HCT116 (cell line): ENCODE measurements around the gene NFIC. TPM values are rescaled to one million over a fixed set of nuclear protein-coding genes. Genes with fewer than 3 reads are reported as not detected.

ENCODE experiments used
- ATAC-seq: fragments of 200-7000 bp; cut with Tn5 transposase; 2 replicates; pipeline ENCODE4 v1.9.1; 2020; ENCODE audit warnings: mild to moderate bottlenecking, moderate library complexity
- BruUV-seq: library from RNA; stranded (reverse); fragments of 400-500 nt; replicated peaks from 2 replicates; lab custom pipeline; 2021; lab: Mats Ljungman, UMichigan
- CTCF ChIA-PET: fragments of 300-600 bp; sonication (Branson Sonifier 250); formaldehyde crosslinking; loops from one replicate; lab custom pipeline; 2021; ENCODE audit warnings: antibody characterized with exemption; lab: Charles Lee
- POLR2A ChIA-PET: fragments of 300-600, 350-600 bp; sonication (Branson Sonifier 250); formaldehyde crosslinking; loops from one replicate; lab custom pipeline; 2021; ENCODE audit warnings: antibody characterized with exemption; lab: Charles Lee
- RAD21 ChIA-PET, 2 experiments: fragments of 300-600 bp; sonication (Branson Sonifier 250); formaldehyde crosslinking; loops; one replicate each; lab custom pipeline; 2023; ENCODE audit warnings: low total read pairs in 2 of 2; ENCODE audit not compliant: uncharacterized antibody in 2 of 2, unreplicated experiment in 2 of 2, low non-redundant PET in 1 of 2; lab: Charles Lee
- DNase-seq: peaks from one replicate; pipeline ENCODE4 v3.0.0-alpha.2; 2010; ENCODE audit warnings: low read depth, low spot score
- H2AFZ ChIP-seq: fragments of 200-600 bp; shearing (Covaris generic), sonication (generic); 2 replicates; pipeline ENCODE4 v1.6.1; 2017; ENCODE audit warnings: low read depth, mixed run types, mixed read lengths, antibody characterized with exemption, low read length; ENCODE audit not compliant: poor library complexity, severe bottlenecking
- H3K27ac ChIP-seq: 2 replicates; pipeline ENCODE4 v1.5.1; 2012; ENCODE audit warnings: low read depth, low read length
- H3K27me3 ChIP-seq: fragments of 200-600 bp; sonication (generic); 2 replicates; pipeline ENCODE4 v1.6.1; 2016; ENCODE audit warnings: mixed run types, low read length, mixed read lengths; ENCODE audit not compliant: insufficient read depth
- H3K36me3 ChIP-seq, 2 experiments: fragments of 200-500 bp in 1 of 2; fragments of 200-600 bp in 1 of 2; sonication (Bioruptor generic) in 1 of 2; sonication (generic) in 1 of 2; 2 replicates each; pipeline versions ENCODE4 v1.5.1 to v1.6.1; 2014 to 2016; ENCODE audit warnings: low read length in 2 of 2, inconsistent platforms in 1 of 2, mixed read lengths in 1 of 2, mixed run types in 1 of 2; ENCODE audit not compliant: insufficient read depth in 2 of 2, control insufficient read depth in 1 of 2
- H3K4me1 ChIP-seq, 2 experiments: fragments of 200-600 bp in 1 of 2; sonication (generic) in 1 of 2; 2 replicates each; pipeline versions ENCODE4 v1.5.1 to v1.6.1; 2012 to 2017; ENCODE audit warnings: low read length in 2 of 2, inconsistent platforms in 1 of 2, mild to moderate bottlenecking in 1 of 2, mixed read lengths in 1 of 2, mixed run types in 1 of 2, moderate library complexity in 1 of 2; ENCODE audit not compliant: insufficient read depth in 2 of 2, control insufficient read depth in 1 of 2
- H3K4me2 ChIP-seq: fragments of 200-600 bp; sonication (generic); 2 replicates; pipeline ENCODE4 v1.6.1; 2017; ENCODE audit warnings: mixed run types, low read length, mixed read lengths
- H3K4me3 ChIP-seq, 2 experiments: fragments of 200-600 bp in 1 of 2; sonication (generic) in 1 of 2; replicated peaks in 1 of 2; 2 replicates each; pipeline ENCODE4 v1.5.1; 2011 to 2016; ENCODE audit warnings: low read length in 2 of 2, control low read depth in 1 of 2, low read depth in 1 of 2, mild to moderate bottlenecking in 1 of 2, mixed read lengths in 1 of 2, mixed run types in 1 of 2
- H3K79me2 ChIP-seq: fragments of 200-600 bp; sonication (generic); 2 replicates; pipeline ENCODE4 v1.6.1; 2017; ENCODE audit warnings: mild to moderate bottlenecking, mixed run types, low read length, moderate library complexity, mixed read lengths; ENCODE audit not compliant: insufficient read depth
- H3K9ac ChIP-seq: fragments of 200-600 bp; sonication (generic); 2 replicates; pipeline ENCODE4 v1.6.1; 2016; ENCODE audit warnings: low read length, mixed read lengths
- H3K9me2 ChIP-seq: fragments of 200-600 bp; sonication (generic), shearing (Covaris generic); 2 replicates; pipeline ENCODE4 v1.6.1; 2017; ENCODE audit warnings: mixed run types, mild to moderate bottlenecking, moderate library complexity; ENCODE audit not compliant: insufficient read depth
- H3K9me3 ChIP-seq, 2 experiments: fragments of 200-500 bp in 1 of 2; fragments of 200-600 bp in 1 of 2; sonication (Bioruptor generic) in 1 of 2; sonication (generic) in 1 of 2; 2 replicates each; pipeline ENCODE4 v1.6.1; 2014 to 2017; ENCODE audit warnings: low read length in 2 of 2, mixed read lengths in 2 of 2, inconsistent platforms in 1 of 2, low read depth in 1 of 2, mild to moderate bottlenecking in 1 of 2, mixed run types in 1 of 2, moderate library complexity in 1 of 2; ENCODE audit not compliant: control insufficient read depth in 1 of 2, insufficient read depth in 1 of 2
- H4K20me1 ChIP-seq: fragments of 200-600 bp; sonication (generic), shearing (Covaris generic); 2 replicates; pipeline ENCODE4 v1.6.1; 2017; ENCODE audit warnings: mixed run types, mild to moderate bottlenecking, moderate library complexity; ENCODE audit not compliant: insufficient read depth
- ATF3 ChIP-seq: IDR thresholded peaks from 2 replicates; pipeline ENCODE4 v1.6.1; 2012
- CBX3 ChIP-seq: IDR thresholded peaks from 2 replicates; pipeline ENCODE4 v1.6.1; 2012; ENCODE audit warnings: low read depth
- ELF1 ChIP-seq: IDR thresholded peaks from 2 replicates; pipeline ENCODE4 v1.6.1; 2012; ENCODE audit warnings: low read depth, borderline replicate concordance
- EZH2phosphoT487 ChIP-seq: fragments of 200-600 bp; IDR thresholded peaks from 2 replicates; pipeline ENCODE4 v1.6.1; 2018; ENCODE audit warnings: antibody characterized with exemption, borderline replicate concordance
- FOSL1 ChIP-seq: IDR thresholded peaks from 2 replicates; pipeline ENCODE4 v1.6.1; 2012; ENCODE audit warnings: low read depth
- POLR2A ChIP-seq: IDR thresholded peaks from 2 replicates; pipeline ENCODE4 v1.7.0; 2011; ENCODE audit warnings: borderline replicate concordance; ENCODE audit not compliant: insufficient read depth, insufficient read length; ENCODE audit errors: extremely low read depth
- POLR2AphosphoS5 ChIP-seq: IDR thresholded peaks from 2 replicates; pipeline ENCODE4 v1.6.1; 2011; ENCODE audit warnings: mild to moderate bottlenecking, low read depth, low read length, moderate library complexity
- RAD21 ChIP-seq: IDR thresholded peaks from 2 replicates; pipeline ENCODE4 v1.6.1; 2012; ENCODE audit warnings: low read depth, mild to moderate bottlenecking
- SIN3A ChIP-seq: IDR thresholded peaks from 2 replicates; pipeline ENCODE4 v1.6.1; 2012; ENCODE audit warnings: low read depth
- SRF ChIP-seq: IDR thresholded peaks from 2 replicates; pipeline ENCODE4 v1.6.1; 2012; ENCODE audit warnings: low read depth
- TCF7L2 ChIP-seq: IDR thresholded peaks from 2 replicates; pipeline ENCODE4 v1.7.0; 2011; ENCODE audit warnings: borderline replicate concordance, inconsistent platforms; ENCODE audit not compliant: insufficient read depth, insufficient read length; ENCODE audit errors: extremely low read depth
- YY1 ChIP-seq: IDR thresholded peaks from 2 replicates; pipeline ENCODE4 v1.6.1; 2011; ENCODE audit warnings: low read length, low read depth, moderate library complexity, mild to moderate bottlenecking; ENCODE audit not compliant: insufficient replicate concordance; ENCODE audit errors: extremely low read depth
- ZBTB33 ChIP-seq: IDR thresholded peaks from 2 replicates; pipeline ENCODE4 v1.6.1; 2011; ENCODE audit warnings: mild to moderate bottlenecking, low read length, moderate library complexity; ENCODE audit not compliant: insufficient replicate concordance; ENCODE audit errors: extremely low read depth
- ZFX ChIP-seq: fragments of 450-650 bp; IDR thresholded peaks from 2 replicates; pipeline ENCODE4 v1.6.1; 2017
- ZNF274 ChIP-seq: fragments of 200-500 bp; sonication (Bioruptor generic); IDR thresholded peaks from 2 replicates; pipeline ENCODE4 v1.6.1; 2014; ENCODE audit warnings: mild to moderate bottlenecking, low read depth, low read length, inconsistent platforms
- intact Hi-C: fragments of 100-400 bp; cut with micrococcal nuclease; formaldehyde crosslinking; loops from 2 replicates; pipeline ENCODE4 v1.10.0; 2022
- total RNA-seq: library from RNA; stranded (reverse); gene quantifications from one replicate; pipeline ENCODE4 v1.2.1, GENCODE V29; 2021; ENCODE audit not compliant: unreplicated experiment
- TF ChIP-seq, protein P1 (sequence below), 3 experiments: fragments of 200-600 bp in 1 of 3; sonication (generic) in 1 of 3; IDR thresholded peaks in 2 of 3; conservative IDR thresholded peaks in 1 of 3; 2 replicates each; pipeline ENCODE4 v1.5.1; 2012 to 2017; ENCODE audit warnings: low read depth in 2 of 3, low read length in 2 of 3, antibody characterized with exemption in 1 of 3, borderline replicate concordance in 1 of 3, control low read depth in 1 of 3, mild to moderate bottlenecking in 1 of 3, mixed read lengths in 1 of 3, mixed run types in 1 of 3, moderate library complexity in 1 of 3; ENCODE audit not compliant: insufficient read depth in 1 of 3

Gene NFIC
- total RNA-seq, 1 experiment from 2014 or later, result 116 TPM

GRCh38 chr19:3503036-3503572 is 136.7 kb downstream of the NFIC start:
- RAD21 ChIA-PET, result no interaction called here
- Histone ChIP-seq H3K4me1 (peaks cover 23 to 38% of the 10 kb centered on the region in 2 experiments; a peak in 3 of 4 replicates), H3K79me2 (peaks cover 42% of the 10 kb centered on the region), H3K9me2 (no peaks in the 10 kb centered on the region), H3K4me2 (no peak overlapping the region), H3K9me3 (no peaks in the 10 kb centered on the region), H2AFZ (no peak overlapping the region)
- no peak for ATAC-seq
- intact Hi-C loops, result no loop called here
- TF ChIP-seq ZBTB33, result no peak
- TF ChIP-seq EZH2phosphoT487, result no peak
- TF ChIP-seq RAD21, result no peak
- TF ChIP-seq ZNF274, result no peak
- no peak for TF ChIP-seq POLR2AphosphoS5
- TF ChIP-seq SIN3A, result no peak
- TF ChIP-seq ZFX, result no peak
- no peak for TF ChIP-seq ATF3
- TF ChIP-seq, protein P1, sequence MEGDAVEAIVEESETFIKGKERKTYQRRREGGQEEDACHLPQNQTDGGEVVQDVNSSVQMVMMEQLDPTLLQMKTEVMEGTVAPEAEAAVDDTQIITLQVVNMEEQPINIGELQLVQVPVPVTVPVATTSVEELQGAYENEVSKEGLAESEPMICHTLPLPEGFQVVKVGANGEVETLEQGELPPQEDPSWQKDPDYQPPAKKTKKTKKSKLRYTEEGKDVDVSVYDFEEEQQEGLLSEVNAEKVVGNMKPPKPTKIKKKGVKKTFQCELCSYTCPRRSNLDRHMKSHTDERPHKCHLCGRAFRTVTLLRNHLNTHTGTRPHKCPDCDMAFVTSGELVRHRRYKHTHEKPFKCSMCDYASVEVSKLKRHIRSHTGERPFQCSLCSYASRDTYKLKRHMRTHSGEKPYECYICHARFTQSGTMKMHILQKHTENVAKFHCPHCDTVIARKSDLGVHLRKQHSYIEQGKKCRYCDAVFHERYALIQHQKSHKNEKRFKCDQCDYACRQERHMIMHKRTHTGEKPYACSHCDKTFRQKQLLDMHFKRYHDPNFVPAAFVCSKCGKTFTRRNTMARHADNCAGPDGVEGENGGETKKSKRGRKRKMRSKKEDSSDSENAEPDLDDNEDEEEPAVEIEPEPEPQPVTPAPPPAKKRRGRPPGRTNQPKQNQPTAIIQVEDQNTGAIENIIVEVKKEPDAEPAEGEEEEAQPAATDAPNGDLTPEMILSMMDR (IDR thresholded peaks at IDR 0.05 in 2 of 3, conservative IDR thresholded peaks at IDR 0.05 in 1 of 3; ENCODE audit: borderline replicate concordance in 1 of 3, insufficient read depth in 1 of 3, low read depth in 2 of 3, low read length in 2 of 3), result no peak
- TF ChIP-seq ELF1, result no peak
- TF ChIP-seq POLR2A, result no peak
- no peak for TF ChIP-seq TCF7L2
- no peak for TF ChIP-seq CBX3
- no peak for TF ChIP-seq FOSL1
- TF ChIP-seq YY1, result no peak
- no peak for TF ChIP-seq SRF
- TF ChIP-seq, all 23 proteins: peak for 0
- no peak overlapping the region for H3K27ac ChIP-seq
- no peak for DNase-seq
- no peak overlapping the region for H3K9ac ChIP-seq
- no peaks in the 10 kb centered on the region for H4K20me1 ChIP-seq
- no peaks in the 10 kb centered on the region for H3K27me3 ChIP-seq
- ChIA-PET POLR2A (no interaction called here), CTCF (interaction anchor here (0.6 to 2.6 kb wide), 2 partner anchors 18 to 219 kb away, joined by 4 to 7 read pairs; no protein-coding TSS in a partner anchor)
- no peaks in the 10 kb centered on the region for H3K36me3 ChIP-seq
- no peak overlapping the region for H3K4me3 ChIP-seq
- BruUV-seq, result no TSS peak
